ENCODE data around the gene ARHGEF28.

- no peak for TF ChIP-seq EZH2phosphoT487 (IDR thresholded peaks at IDR 0.05; ENCODE audit: borderline replicate concordance, low read depth, low read length)
- no peak for TF ChIP-seq CTCF (conservative IDR thresholded peaks at IDR 0.05; ENCODE audit: low read length)
These were observed 5.5 kb downstream of the ARHGEF28 start for GRCh38 chr5:73631500-73631899.

Measured in OCI-LY7 (cell line).